SU-DHL-6 (cell line): ENCODE measurements around the gene UTP20.
"Not testable (repeated sequence)": the region's sequence is repeated elsewhere in the genome, so short reads cannot be mapped to it uniquely, and the experiment has no call there.

Source experiments
- EZH2phosphoT487 ChIP-seq: fragments of 200-600 bp; sonication (generic), shearing (Covaris generic); conservative IDR thresholded peaks from 2 replicates; pipeline ENCODE4 v1.6.1; 2018; ENCODE audit warnings: mild to moderate bottlenecking, antibody characterized with exemption, low read length, moderate library complexity, mixed read lengths
- TF ChIP-seq, protein P1 (sequence below): fragments of 200-600 bp; sonication (generic); IDR thresholded peaks from one replicate; pipeline ENCODE4 v1.5.1; 2017; ENCODE audit warnings: antibody characterized with exemption, mild to moderate bottlenecking, low read length, moderate library complexity; ENCODE audit not compliant: insufficient read depth, poor library complexity, severe bottlenecking

DNA sequence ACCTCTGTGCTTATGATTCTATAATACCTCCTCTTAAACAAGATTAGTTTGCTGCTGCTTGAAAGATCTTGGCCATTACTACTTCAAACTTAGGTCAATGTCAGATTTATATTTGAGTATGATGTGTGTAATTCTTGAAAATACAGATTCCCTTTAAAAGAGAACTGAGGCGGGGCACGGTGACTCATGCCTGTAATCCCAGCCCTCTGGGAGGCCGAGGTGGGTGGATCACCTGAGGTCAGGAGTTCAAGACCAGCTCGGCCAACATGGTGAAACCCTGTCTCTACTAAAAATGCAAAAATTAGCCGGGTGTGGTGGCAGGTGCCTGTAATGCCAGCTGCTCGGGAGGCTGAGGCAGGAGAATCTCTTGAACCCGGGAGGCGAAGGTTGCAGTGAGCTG, 130.3 kb downstream of the UTP20 start:
- TF ChIP-seq, protein P1, sequence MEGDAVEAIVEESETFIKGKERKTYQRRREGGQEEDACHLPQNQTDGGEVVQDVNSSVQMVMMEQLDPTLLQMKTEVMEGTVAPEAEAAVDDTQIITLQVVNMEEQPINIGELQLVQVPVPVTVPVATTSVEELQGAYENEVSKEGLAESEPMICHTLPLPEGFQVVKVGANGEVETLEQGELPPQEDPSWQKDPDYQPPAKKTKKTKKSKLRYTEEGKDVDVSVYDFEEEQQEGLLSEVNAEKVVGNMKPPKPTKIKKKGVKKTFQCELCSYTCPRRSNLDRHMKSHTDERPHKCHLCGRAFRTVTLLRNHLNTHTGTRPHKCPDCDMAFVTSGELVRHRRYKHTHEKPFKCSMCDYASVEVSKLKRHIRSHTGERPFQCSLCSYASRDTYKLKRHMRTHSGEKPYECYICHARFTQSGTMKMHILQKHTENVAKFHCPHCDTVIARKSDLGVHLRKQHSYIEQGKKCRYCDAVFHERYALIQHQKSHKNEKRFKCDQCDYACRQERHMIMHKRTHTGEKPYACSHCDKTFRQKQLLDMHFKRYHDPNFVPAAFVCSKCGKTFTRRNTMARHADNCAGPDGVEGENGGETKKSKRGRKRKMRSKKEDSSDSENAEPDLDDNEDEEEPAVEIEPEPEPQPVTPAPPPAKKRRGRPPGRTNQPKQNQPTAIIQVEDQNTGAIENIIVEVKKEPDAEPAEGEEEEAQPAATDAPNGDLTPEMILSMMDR: not testable (repeated sequence)
- TF ChIP-seq EZH2phosphoT487: not testable (repeated sequence)
